Endothelial cell of umbilical vein (primary cell): ENCODE data around the gene AGK. TPM values are rescaled to one million over a fixed set of nuclear protein-coding genes. Genes with fewer than 3 reads are reported as not detected.

Source experiments
- BruUV-seq: library from RNA; stranded (reverse); fragments of 400-500 nt; replicated peaks from 2 replicates; lab custom pipeline; 2021; lab: Mats Ljungman, UMichigan
- CTCF ChIA-PET: fragments of 300-600, 350-600 bp; sonication (Branson Sonifier 250); formaldehyde crosslinking; loops from one replicate; lab custom pipeline; 2021; ENCODE audit warnings: antibody characterized with exemption, inconsistent platforms; lab: Charles Lee
- POLR2A ChIA-PET: fragments of 300-600, 350-600 bp; sonication (Branson Sonifier 250); formaldehyde crosslinking; loops from one replicate; lab custom pipeline; 2021; ENCODE audit warnings: antibody characterized with exemption, inconsistent platforms; lab: Charles Lee
- DNase-seq: peaks from one replicate; pipeline ENCODE4 v3.0.0-alpha.2; 2011; ENCODE audit warnings: low read depth, low spot score
- FAIRE-seq: peaks from 2 replicates; lab custom pipeline; 2011; peaks lifted over from hg19 to GRCh38; lab: Jason Lieb, UNC
- H2AFZ ChIP-seq: 2 replicates; pipeline ENCODE4 v1.6.0; 2012; ENCODE audit warnings: low read depth, low read length, control low read depth, inconsistent platforms
- H3K27ac ChIP-seq: 2 replicates; pipeline ENCODE4 v1.5.1; 2011; ENCODE audit warnings: low read depth, mild to moderate bottlenecking, control low read depth, low read length, moderate library complexity; ENCODE audit not compliant: insufficient read depth
- H3K27me3 ChIP-seq, 2 experiments: 2 replicates each; pipeline versions ENCODE4 v1.6.0 to v1.6.1; 2011; ENCODE audit warnings: low read length in 2 of 2, mixed read lengths in 1 of 2; ENCODE audit not compliant: control insufficient read depth in 2 of 2, insufficient read depth in 2 of 2
- H3K36me3 ChIP-seq, 2 experiments: 2 replicates in 1 of 2; 3 replicates in 1 of 2; pipeline ENCODE4 v1.5.1; 2011; ENCODE audit warnings: low read length in 2 of 2, mild to moderate bottlenecking in 1 of 2, moderate library complexity in 1 of 2; ENCODE audit not compliant: control insufficient read depth in 2 of 2, insufficient read depth in 2 of 2; ENCODE audit errors: extremely low read depth in 1 of 2
- H3K4me1 ChIP-seq: 3 replicates; pipeline ENCODE4 v1.5.1; 2011; ENCODE audit warnings: mild to moderate bottlenecking, low read length; ENCODE audit not compliant: control insufficient read depth, insufficient read depth; ENCODE audit errors: extremely low read depth
- H3K4me2 ChIP-seq: 2 replicates; pipeline ENCODE4 v1.6.1; 2011; ENCODE audit warnings: low read length, control low read depth, mixed read lengths; ENCODE audit not compliant: insufficient read depth
- H3K4me3 ChIP-seq, 3 experiments: fragments of 200-600 bp in 1 of 3; sonication (generic), shearing (Covaris generic) in 1 of 3; replicated peaks in 1 of 3; 2 replicates each; pipeline ENCODE4 v1.5.1; 2011 to 2016; ENCODE audit warnings: control low read depth in 3 of 3, low read length in 3 of 3, mild to moderate bottlenecking in 2 of 3, inconsistent platforms in 1 of 3, low read depth in 1 of 3, moderate library complexity in 1 of 3; ENCODE audit not compliant: insufficient read depth in 1 of 3
- H3K79me2 ChIP-seq: 2 replicates; pipeline ENCODE4 v1.6.0; 2012; ENCODE audit warnings: low read length, inconsistent platforms; ENCODE audit not compliant: control insufficient read depth, insufficient read depth
- H3K9ac ChIP-seq: replicated peaks from 2 replicates; pipeline ENCODE3; 2011; ENCODE audit warnings: low read length, control low read depth; ENCODE audit not compliant: insufficient read depth; ENCODE audit errors: extremely low read depth
- H3K9me1 ChIP-seq: replicated peaks from 3 replicates; pipeline ENCODE4 v1.6.0; 2011; ENCODE audit warnings: mild to moderate bottlenecking, low read length; ENCODE audit not compliant: control insufficient read depth, insufficient read depth; ENCODE audit errors: extremely low read depth
- H3K9me3 ChIP-seq: replicated peaks from 2 replicates; pipeline ENCODE4 v1.5.1; 2012; ENCODE audit warnings: low read length, inconsistent platforms; ENCODE audit not compliant: control insufficient read depth, insufficient read depth
- H4K20me1 ChIP-seq: replicated peaks from 2 replicates; pipeline ENCODE3; 2011; ENCODE audit warnings: mild to moderate bottlenecking, low read length; ENCODE audit not compliant: control insufficient read depth, insufficient read depth; ENCODE audit errors: extremely low read depth
- EZH2 ChIP-seq: IDR thresholded peaks from 2 replicates; pipeline ENCODE4 v1.6.1; 2012; ENCODE audit warnings: borderline replicate concordance, low read depth, mild to moderate bottlenecking, moderate library complexity, low read length, inconsistent platforms; ENCODE audit not compliant: severe bottlenecking
- MAX ChIP-seq: IDR thresholded peaks from 2 replicates; pipeline ENCODE4 v1.6.1; 2011; ENCODE audit not compliant: insufficient read depth, insufficient read length
- POLR2A ChIP-seq: IDR thresholded peaks from 2 replicates; pipeline ENCODE4 v1.6.1; 2012; ENCODE audit warnings: low read depth, mild to moderate bottlenecking, control low read depth, low read length
- POLR2AphosphoS5 ChIP-seq: IDR thresholded peaks from 2 replicates; pipeline ENCODE4 v1.6.1; 2012; ENCODE audit warnings: low read depth, mild to moderate bottlenecking, control low read depth, low read length, moderate library complexity; ENCODE audit not compliant: insufficient read depth
- dilution Hi-C: fragments of 300-500 bp; cut with MboI; formaldehyde crosslinking; loops from one replicate; pipeline ENCODE4 v1.15.0; 2019; ENCODE audit warnings: low sequenced_read_pairs; ENCODE audit not compliant: extremely low pct_ligation_motif_present
- intact Hi-C: fragments of 100-400 bp; cut with micrococcal nuclease; formaldehyde crosslinking; loops from one replicate; pipeline ENCODE4 v1.10.0; 2022
- polyA plus RNA-seq, 4 experiments: library from polyadenylated mRNA; depleted of rRNA in 3 of 4; stranded (reverse) in 3 of 4; unstranded in 1 of 4; fragments of >200 nt; gene quantifications; 2 replicates each; pipeline versions ENCODE4 v1.2.1 to v1.2.3, GENCODE V29; 2011 to 2012; ENCODE audit warnings: missing spikeins in 1 of 4
- total RNA-seq: library from RNA; stranded (reverse); gene quantifications from 2 replicates; pipeline ENCODE4 v1.2.3, GENCODE V29; 2021
- TF ChIP-seq, protein P1 (sequence below), 2 donors: IDR thresholded peaks; 1 replicate in 1 of 2; 2 replicates in 1 of 2; pipeline ENCODE4 v1.5.1; 2011; ENCODE audit warnings: low read length in 2 of 2, mild to moderate bottlenecking in 2 of 2, moderate library complexity in 2 of 2, control low read depth in 1 of 2, inconsistent platforms in 1 of 2, low read depth in 1 of 2; ENCODE audit not compliant: insufficient read depth in 1 of 2; ENCODE audit errors: extremely low read depth in 1 of 2

The AGK gene
- total and polyA plus RNA-seq, 2 donors (not counting 3 experiments of a cell fraction or from before 2014, with no cell fraction given), result 23.6 to 34.3 TPM

- Histone ChIP-seq H4K20me1 (no peaks in the 10 kb centered on the region), H3K9me1 (no peaks in the 10 kb centered on the region), H3K4me2 (no peak overlapping the region), H3K27ac (no peak overlapping the region), H3K79me2 (peaks cover 5% of the 10 kb centered on the region), H3K9me3 (no peaks in the 10 kb centered on the region), H3K9ac (no peak overlapping the region), H2AFZ (no peak overlapping the region), H3K36me3 (peaks cover 3 to 8% of the 10 kb centered on the region in 2 experiments), H3K4me1 (no peaks in the 10 kb centered on the region), H3K27me3 (no peaks in the 10 kb centered on the region), H3K4me3 (no peak overlapping the region)
- TF ChIP-seq POLR2AphosphoS5, result no peak
- TF ChIP-seq MAX, result no peak
- no peak for TF ChIP-seq EZH2
- no peak for TF ChIP-seq POLR2A
- TF ChIP-seq, protein P1, sequence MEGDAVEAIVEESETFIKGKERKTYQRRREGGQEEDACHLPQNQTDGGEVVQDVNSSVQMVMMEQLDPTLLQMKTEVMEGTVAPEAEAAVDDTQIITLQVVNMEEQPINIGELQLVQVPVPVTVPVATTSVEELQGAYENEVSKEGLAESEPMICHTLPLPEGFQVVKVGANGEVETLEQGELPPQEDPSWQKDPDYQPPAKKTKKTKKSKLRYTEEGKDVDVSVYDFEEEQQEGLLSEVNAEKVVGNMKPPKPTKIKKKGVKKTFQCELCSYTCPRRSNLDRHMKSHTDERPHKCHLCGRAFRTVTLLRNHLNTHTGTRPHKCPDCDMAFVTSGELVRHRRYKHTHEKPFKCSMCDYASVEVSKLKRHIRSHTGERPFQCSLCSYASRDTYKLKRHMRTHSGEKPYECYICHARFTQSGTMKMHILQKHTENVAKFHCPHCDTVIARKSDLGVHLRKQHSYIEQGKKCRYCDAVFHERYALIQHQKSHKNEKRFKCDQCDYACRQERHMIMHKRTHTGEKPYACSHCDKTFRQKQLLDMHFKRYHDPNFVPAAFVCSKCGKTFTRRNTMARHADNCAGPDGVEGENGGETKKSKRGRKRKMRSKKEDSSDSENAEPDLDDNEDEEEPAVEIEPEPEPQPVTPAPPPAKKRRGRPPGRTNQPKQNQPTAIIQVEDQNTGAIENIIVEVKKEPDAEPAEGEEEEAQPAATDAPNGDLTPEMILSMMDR (IDR thresholded peaks at IDR 0.05; ENCODE audit: extremely low read depth in 1 of 2, insufficient read depth in 1 of 2, low read depth in 1 of 2, low read length in 2 of 2), result no peak
- BruUV-seq, result no TSS peak
- DNase-seq, result no peak
- CTCF ChIA-PET, result interaction anchor here (1.4 kb wide), 1 partner anchor 87 kb away, joined by 5 read pairs; no protein-coding TSS in a partner anchor
- dilution Hi-C loops (no loop called here), intact Hi-C loops (no loop called here)
- POLR2A ChIA-PET, result no interaction called here
- no peak for FAIRE-seq
Measured at GRCh38 chr7:141562972-141563371, 11.8 kb downstream of the AGK start.
